ENCODE data around the gene SDR42E1. TPM values are rescaled to one million over a fixed set of nuclear protein-coding genes. Genes with fewer than 3 reads are reported as not detected.
A peak's percentile ranks its signal among the peaks of the same experiment; 100 is the strongest.

The SDR42E1 gene
- total and polyA plus RNA-seq, 4 experiments from 2014 or later: 2.3 to 9.8 (median 6.6) TPM

- Mint-ChIP-seq H3K36me3 (no peaks in the 10 kb centered on the region), H3K27ac (peak overlapping the region in 2 of 7 donors; percentile 14 to 54), H3K9me3 (no peaks in the 10 kb centered on the region), H3K4me3 (no peak overlapping the region), H3K4me1 (no peaks in the 10 kb centered on the region), H3K27me3 (no peaks in the 10 kb centered on the region)
- intact Hi-C loops (cut with micrococcal nuclease): loop anchor here (1.0 kb wide), 1 partner anchor 291 kb away; no protein-coding TSS in a partner anchor
- Histone ChIP-seq H3K36me3 (ENCODE audit: insufficient read depth, low read length) (no peaks in the 10 kb centered on the region), H3K27me3 (ENCODE audit: insufficient read depth, low read length) (no peaks in the 10 kb centered on the region), H3K9me3 (ENCODE audit: control insufficient read depth in 1 of 2, low read length in 2 of 2) (no peaks in the 10 kb centered on the region), H3K4me1 (ENCODE audit: insufficient read depth, low read length) (no peaks in the 10 kb centered on the region), H3K27ac (ENCODE audit: low read depth, low read length) (no peak overlapping the region), H3K4me3 (ENCODE audit: low read length in 2 of 2) (no peak overlapping the region)
- POLR2A ChIA-PET (ENCODE audit: partially characterized antibody): no interaction called here
- DNase-seq: no peak
- CTCF ChIA-PET (ENCODE audit: partially characterized antibody): interaction anchor here (1.5 to 4.9 kb wide), 3 partner anchors 285 to 294 kb away, joined by 3 to 35 read pairs (median 6); no protein-coding TSS in a partner anchor
These were observed 71.9 kb downstream of the SDR42E1 start for GRCh38 chr16:81939164-81940056.

Other genes with a start within 250 kb of the SDR42E1 start
- 1 to 10 TPM; 2.3 to 2.4 TPM for gene PLCG2, start 232.2 kb downstream of the SDR42E1 start, total RNA-seq
- 1 to 10 TPM in 1 of 2 donors, under 1 TPM in 1; 0.63 to 1.8 TPM for gene PLCG2, start 232.2 kb downstream of the SDR42E1 start, polyA plus RNA-seq
- not detected for gene HSD17B2, start 23.8 kb upstream of the SDR42E1 start, total RNA-seq
- not detected for gene HSD17B2, start 23.8 kb upstream of the SDR42E1 start, polyA plus RNA-seq
- 10 to 100 TPM; 19.6 to 22.8 TPM for gene MPHOSPH6, start 158.8 kb upstream of the SDR42E1 start, total RNA-seq
- 10 to 100 TPM; 23.0 to 51.6 TPM for gene MPHOSPH6, start 158.8 kb upstream of the SDR42E1 start, polyA plus RNA-seq